Measurements from ENCODE around the gene ATP8B3. TPM values are rescaled to one million over a fixed set of nuclear protein-coding genes. Genes with fewer than 3 reads are reported as not detected.

ATP8B3 gene
- total RNA-seq, 1 donor from 2014 or later: 2.5 TPM

- H3K9me3 Mint-ChIP-seq (ENCODE audit: unreplicated experiment): no peaks in the 10 kb centered on the region
Observed at GRCh38 chr19:1791879-1792278, 20.2 kb downstream of the ATP8B3 start.

GRCh38 chr19:1790054-1790792 is 21.9 kb downstream of the ATP8B3 start:
- no peak for TF ChIP-seq CTCF (IDR thresholded peaks at IDR 0.05; ENCODE audit: partially characterized antibody, unreplicated experiment)
- DNase-seq: no peak
- H3K36me3 Mint-ChIP-seq (ENCODE audit: unreplicated experiment): no peaks in the 10 kb centered on the region
- no peaks in the 10 kb centered on the region for H3K9me3 Mint-ChIP-seq (ENCODE audit: unreplicated experiment)
- no peak overlapping the region for H3K4me3 Mint-ChIP-seq (ENCODE audit: unreplicated experiment)
- H3K27ac Mint-ChIP-seq (ENCODE audit: unreplicated experiment): no peak overlapping the region
- peaks cover 14% of the 10 kb centered on the region for H3K27me3 Mint-ChIP-seq (ENCODE audit: unreplicated experiment)
- H3K4me1 Mint-ChIP-seq (ENCODE audit: low read depth, unreplicated experiment): no peaks in the 10 kb centered on the region

More at GRCh38 chr19:1791879-1792278, 20.2 kb downstream of the ATP8B3 start:
- DNase-seq: no peak
- TF ChIP-seq CTCF (IDR thresholded peaks at IDR 0.05; ENCODE audit: partially characterized antibody, unreplicated experiment): no peak
- Mint-ChIP-seq H3K36me3 (ENCODE audit: unreplicated experiment) (no peaks in the 10 kb centered on the region), H3K4me1 (ENCODE audit: low read depth, unreplicated experiment) (peaks cover 3% of the 10 kb centered on the region), H3K4me3 (ENCODE audit: unreplicated experiment) (no peak overlapping the region), H3K27me3 (ENCODE audit: unreplicated experiment) (peaks cover 19% of the 10 kb centered on the region), H3K27ac (ENCODE audit: unreplicated experiment) (no peak overlapping the region)

GRCh38 chr19:1789261-1790041 is 22.6 kb downstream of the ATP8B3 start:
- Mint-ChIP-seq H3K36me3 (ENCODE audit: unreplicated experiment) (no peaks in the 10 kb centered on the region), H3K27me3 (ENCODE audit: unreplicated experiment) (peaks cover 16% of the 10 kb centered on the region), H3K27ac (ENCODE audit: unreplicated experiment) (no peak overlapping the region), H3K9me3 (ENCODE audit: unreplicated experiment) (no peaks in the 10 kb centered on the region), H3K4me1 (ENCODE audit: low read depth, unreplicated experiment) (no peaks in the 10 kb centered on the region), H3K4me3 (ENCODE audit: unreplicated experiment) (no peak overlapping the region)
- no peak for TF ChIP-seq CTCF (IDR thresholded peaks at IDR 0.05; ENCODE audit: partially characterized antibody, unreplicated experiment)
- DNase-seq: no peak

- H3K27ac Mint-ChIP-seq (ENCODE audit: unreplicated experiment): no peak overlapping the region
- DNase-seq: no peak
- no peak for TF ChIP-seq CTCF (IDR thresholded peaks at IDR 0.05; ENCODE audit: partially characterized antibody, unreplicated experiment)
- peaks cover 14% of the 10 kb centered on the region for H3K27me3 Mint-ChIP-seq (ENCODE audit: unreplicated experiment)
- peaks cover 4% of the 10 kb centered on the region for H3K4me1 Mint-ChIP-seq (ENCODE audit: low read depth, unreplicated experiment)
- no peaks in the 10 kb centered on the region for H3K36me3 Mint-ChIP-seq (ENCODE audit: unreplicated experiment)
- H3K9me3 Mint-ChIP-seq (ENCODE audit: unreplicated experiment): no peaks in the 10 kb centered on the region
- no peak overlapping the region for H3K4me3 Mint-ChIP-seq (ENCODE audit: unreplicated experiment)
Observed at GRCh38 chr19:1787116-1787515, 25.0 kb downstream of the ATP8B3 start.

- Mint-ChIP-seq H3K27ac (ENCODE audit: unreplicated experiment) (no peak overlapping the region), H3K27me3 (ENCODE audit: unreplicated experiment) (peaks cover 14% of the 10 kb centered on the region), H3K9me3 (ENCODE audit: unreplicated experiment) (no peaks in the 10 kb centered on the region), H3K4me1 (ENCODE audit: low read depth, unreplicated experiment) (peaks cover 4% of the 10 kb centered on the region), H3K4me3 (ENCODE audit: unreplicated experiment) (no peak overlapping the region), H3K36me3 (ENCODE audit: unreplicated experiment) (no peaks in the 10 kb centered on the region)
- no peak for TF ChIP-seq CTCF (IDR thresholded peaks at IDR 0.05; ENCODE audit: partially characterized antibody, unreplicated experiment)
- no peak for DNase-seq
Observed at GRCh38 chr19:1786668-1787067, 25.4 kb downstream of the ATP8B3 start.
